ENCODE measurements around the gene RNF128.

Gene RNF128

GRCh38 chrX:106711375-106711774 lies 15.1 kb upstream of the RNF128 start:
- H3K9ac ChIP-seq (ENCODE audit: low read length), result no peak overlapping the region
- TF ChIP-seq, protein P1, sequence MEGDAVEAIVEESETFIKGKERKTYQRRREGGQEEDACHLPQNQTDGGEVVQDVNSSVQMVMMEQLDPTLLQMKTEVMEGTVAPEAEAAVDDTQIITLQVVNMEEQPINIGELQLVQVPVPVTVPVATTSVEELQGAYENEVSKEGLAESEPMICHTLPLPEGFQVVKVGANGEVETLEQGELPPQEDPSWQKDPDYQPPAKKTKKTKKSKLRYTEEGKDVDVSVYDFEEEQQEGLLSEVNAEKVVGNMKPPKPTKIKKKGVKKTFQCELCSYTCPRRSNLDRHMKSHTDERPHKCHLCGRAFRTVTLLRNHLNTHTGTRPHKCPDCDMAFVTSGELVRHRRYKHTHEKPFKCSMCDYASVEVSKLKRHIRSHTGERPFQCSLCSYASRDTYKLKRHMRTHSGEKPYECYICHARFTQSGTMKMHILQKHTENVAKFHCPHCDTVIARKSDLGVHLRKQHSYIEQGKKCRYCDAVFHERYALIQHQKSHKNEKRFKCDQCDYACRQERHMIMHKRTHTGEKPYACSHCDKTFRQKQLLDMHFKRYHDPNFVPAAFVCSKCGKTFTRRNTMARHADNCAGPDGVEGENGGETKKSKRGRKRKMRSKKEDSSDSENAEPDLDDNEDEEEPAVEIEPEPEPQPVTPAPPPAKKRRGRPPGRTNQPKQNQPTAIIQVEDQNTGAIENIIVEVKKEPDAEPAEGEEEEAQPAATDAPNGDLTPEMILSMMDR (IDR thresholded peaks at IDR 0.05; ENCODE audit: low read length), result no peak
- TF ChIP-seq EZH2phosphoT487 (IDR thresholded peaks at IDR 0.05; ENCODE audit: low read length) (no peak), EZH2 (optimal IDR thresholded peaks at IDR 0.05; ENCODE audit: low read depth, low read length) (no peak)

DNA sequence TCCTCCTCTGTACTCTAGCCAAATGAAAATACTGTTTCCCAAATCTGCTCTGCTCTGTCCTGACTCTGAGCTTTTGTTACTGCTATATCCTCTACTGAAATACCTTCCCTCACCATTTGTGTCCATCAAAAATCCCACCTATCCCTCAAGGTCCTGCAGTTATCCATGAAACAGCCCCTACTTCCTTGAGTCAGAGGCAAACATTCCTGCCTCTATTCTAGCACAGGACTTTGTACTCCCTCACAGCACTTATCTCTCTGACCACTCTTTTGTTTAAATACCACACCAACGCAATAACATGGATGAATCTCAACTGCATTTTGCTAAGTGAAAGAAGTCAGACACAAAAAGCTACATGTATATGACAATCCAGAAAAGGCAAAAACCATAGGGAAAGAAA lies 10.5 kb upstream of the RNF128 start:
- Histone ChIP-seq H2AFZ (ENCODE audit: low read length) (no peak overlapping the region), H3K4me2 (ENCODE audit: low read depth, low read length) (no peak overlapping the region), H3K27me3 (replicated peaks; ENCODE audit: insufficient read depth, low read length) (no peaks in the 10 kb centered on the region), H4K20me1 (ENCODE audit: insufficient read depth, low read length) (no peaks in the 10 kb centered on the region), H3K4me1 (ENCODE audit: low read length) (no peaks in the 10 kb centered on the region), H3F3A (ENCODE audit: insufficient read depth, low read length) (no peaks in the 10 kb centered on the region), H3K79me2 (ENCODE audit: low read length) (no peaks in the 10 kb centered on the region), H3K9me3 (replicated peaks; ENCODE audit: insufficient read depth, low read length) (no peaks in the 10 kb centered on the region), H3K27ac (ENCODE audit: low read length) (no peak overlapping the region), H3K4me3 (ENCODE audit: low read length) (no peak overlapping the region), H3K36me3 (replicated peaks; ENCODE audit: insufficient read depth, low read length) (no peaks in the 10 kb centered on the region), H3K9me2 (replicated peaks; ENCODE audit: insufficient read depth, low read length) (no peaks in the 10 kb centered on the region), H3K9ac (ENCODE audit: low read length) (no peak overlapping the region)
- TF ChIP-seq EZH2 (optimal IDR thresholded peaks at IDR 0.05; ENCODE audit: low read depth, low read length) (no peak), EZH2phosphoT487 (IDR thresholded peaks at IDR 0.05; ENCODE audit: low read length) (no peak)
- TF ChIP-seq, protein P1 (IDR thresholded peaks at IDR 0.05; ENCODE audit: low read length), result no peak
- no peak for DNase-seq

More at GRCh38 chrX:106711375-106711774, 15.1 kb upstream of the RNF128 start:
- Histone ChIP-seq H3K27me3 (replicated peaks; ENCODE audit: insufficient read depth, low read length) (no peaks in the 10 kb centered on the region), H2AFZ (ENCODE audit: low read length) (no peak overlapping the region), H3K9me2 (replicated peaks; ENCODE audit: insufficient read depth, low read length) (no peaks in the 10 kb centered on the region), H3K36me3 (replicated peaks; ENCODE audit: insufficient read depth, low read length) (no peaks in the 10 kb centered on the region), H3K79me2 (ENCODE audit: low read length) (no peaks in the 10 kb centered on the region), H3K27ac (ENCODE audit: low read length) (no peak overlapping the region), H3K4me2 (ENCODE audit: low read depth, low read length) (no peak overlapping the region), H3K4me1 (ENCODE audit: low read length) (no peaks in the 10 kb centered on the region), H3F3A (ENCODE audit: insufficient read depth, low read length) (no peaks in the 10 kb centered on the region), H3K4me3 (ENCODE audit: low read length) (no peak overlapping the region), H3K9me3 (replicated peaks; ENCODE audit: insufficient read depth, low read length) (no peaks in the 10 kb centered on the region), H4K20me1 (ENCODE audit: insufficient read depth, low read length) (no peaks in the 10 kb centered on the region)
- DNase-seq, result no peak

DNA sequence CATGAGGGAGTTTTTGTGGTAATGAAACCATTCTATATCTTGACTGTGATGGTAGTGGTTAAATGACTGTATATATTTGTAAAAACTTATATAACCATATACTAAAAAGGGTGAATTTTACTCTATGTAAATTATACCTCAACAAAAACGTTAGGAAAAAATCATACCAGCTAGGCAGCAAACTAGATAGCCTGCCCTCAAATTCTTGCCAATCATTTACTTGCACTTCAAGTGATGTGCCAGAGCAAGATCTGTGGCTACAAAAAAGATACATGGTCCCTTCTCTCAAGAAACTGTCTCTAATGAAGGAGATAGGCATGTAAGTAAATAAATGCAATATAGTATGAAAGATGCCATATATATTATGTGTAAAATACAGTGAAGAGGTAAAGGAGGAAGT lies 10.0 kb upstream of the RNF128 start:
- Histone ChIP-seq H3K4me2 (ENCODE audit: low read depth, low read length) (no peak overlapping the region), H3F3A (ENCODE audit: insufficient read depth, low read length) (no peaks in the 10 kb centered on the region), H2AFZ (ENCODE audit: low read length) (no peak overlapping the region), H3K9me2 (replicated peaks; ENCODE audit: insufficient read depth, low read length) (no peaks in the 10 kb centered on the region), H3K27me3 (replicated peaks; ENCODE audit: insufficient read depth, low read length) (no peaks in the 10 kb centered on the region), H4K20me1 (ENCODE audit: insufficient read depth, low read length) (no peaks in the 10 kb centered on the region), H3K79me2 (ENCODE audit: low read length) (no peaks in the 10 kb centered on the region), H3K9ac (ENCODE audit: low read length) (no peak overlapping the region), H3K9me3 (replicated peaks; ENCODE audit: insufficient read depth, low read length) (no peaks in the 10 kb centered on the region), H3K27ac (ENCODE audit: low read length) (no peak overlapping the region), H3K36me3 (replicated peaks; ENCODE audit: insufficient read depth, low read length) (no peaks in the 10 kb centered on the region), H3K4me3 (ENCODE audit: low read length) (no peak overlapping the region), H3K4me1 (ENCODE audit: low read length) (no peaks in the 10 kb centered on the region)
- no peak for DNase-seq
- no peak for TF ChIP-seq EZH2 (optimal IDR thresholded peaks at IDR 0.05; ENCODE audit: low read depth, low read length)
- no peak for TF ChIP-seq EZH2phosphoT487 (IDR thresholded peaks at IDR 0.05; ENCODE audit: low read length)
- TF ChIP-seq, protein P1 (IDR thresholded peaks at IDR 0.05; ENCODE audit: low read length), result no peak

Measured in MM.1S (cell line).